ENCODE results near the gene SDHC.

SDHC gene, protein sequence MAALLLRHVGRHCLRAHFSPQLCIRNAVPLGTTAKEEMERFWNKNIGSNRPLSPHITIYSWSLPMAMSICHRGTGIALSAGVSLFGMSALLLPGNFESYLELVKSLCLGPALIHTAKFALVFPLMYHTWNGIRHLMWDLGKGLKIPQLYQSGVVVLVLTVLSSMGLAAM

DNA sequence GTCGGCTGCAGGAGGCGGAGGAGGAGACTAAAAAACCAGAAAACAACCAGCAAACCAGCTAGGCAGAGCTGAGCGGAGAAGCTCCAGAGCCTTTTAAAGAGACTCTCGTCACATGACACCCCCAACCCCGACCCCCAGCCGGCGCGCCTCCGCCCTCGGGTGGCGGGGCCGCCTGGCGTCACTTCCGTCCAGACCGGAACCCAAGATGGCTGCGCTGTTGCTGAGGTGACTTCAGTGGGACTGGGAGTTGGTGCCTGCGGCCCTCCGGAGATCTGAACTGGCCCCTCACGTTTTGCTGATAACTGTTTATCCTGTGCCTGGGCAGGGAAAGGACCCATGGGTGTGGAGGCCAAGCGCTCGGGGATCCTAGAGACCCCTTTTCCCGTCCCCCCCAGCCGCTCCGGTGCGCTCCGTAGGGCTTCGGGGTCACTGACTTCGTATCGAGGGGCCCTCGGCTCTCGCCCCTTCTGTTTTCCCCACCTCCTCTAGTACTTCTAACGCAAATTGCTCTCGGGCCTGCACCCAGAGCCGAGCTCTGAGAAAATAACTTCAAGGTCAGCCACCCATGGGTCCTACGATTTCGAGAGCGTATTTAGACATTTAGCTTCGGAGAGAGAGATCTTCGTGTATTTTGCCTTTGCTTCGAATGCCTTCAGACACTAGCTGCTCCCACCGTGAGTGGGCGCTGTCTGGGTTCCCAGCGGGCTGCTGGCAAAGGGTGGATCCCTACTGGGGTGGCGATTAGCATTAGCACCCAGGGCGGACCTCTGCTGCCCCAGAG lies at the start of gene SDHC:
TSS of gene SDHC (plus strand) at position 181 of the 781 bp plus-strand sequence. CDS start at position 206, 25 bp downstream.
- DNase-seq (ENCODE audit: low read depth), result peak; percentile 94
- peak within 1 kb of the TSS; percentile 95 for H3K4me3 ChIP-seq (ENCODE audit: low read depth, low read length)
- peak; percentile 79 for TF ChIP-seq POLR2A (IDR thresholded peaks at IDR 0.05; ENCODE audit: extremely low read depth, insufficient read length)
- TF ChIP-seq, protein P1, sequence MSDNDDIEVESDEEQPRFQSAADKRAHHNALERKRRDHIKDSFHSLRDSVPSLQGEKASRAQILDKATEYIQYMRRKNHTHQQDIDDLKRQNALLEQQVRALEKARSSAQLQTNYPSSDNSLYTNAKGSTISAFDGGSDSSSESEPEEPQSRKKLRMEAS (IDR thresholded peaks at IDR 0.05; ENCODE audit: low read depth, low read length), result no peak; the same call in 1 of the 2 replicates
- TF ChIP-seq MYC (IDR thresholded peaks at IDR 0.05; ENCODE audit: low read depth, low read length), result no peak
- peak; percentile 64 for TF ChIP-seq CTCF (IDR thresholded peaks at IDR 0.05; ENCODE audit: low read depth, low read length)

- DNase-seq (ENCODE audit: low read depth), result no peak
- H3K4me3 ChIP-seq (ENCODE audit: low read depth, low read length), result no peak overlapping the region
- TF ChIP-seq MYC (IDR thresholded peaks at IDR 0.05; ENCODE audit: low read depth, low read length) (no peak), POLR2A (IDR thresholded peaks at IDR 0.05; ENCODE audit: extremely low read depth, insufficient read length) (no peak), CTCF (IDR thresholded peaks at IDR 0.05; ENCODE audit: low read depth, low read length) (no peak)
- TF ChIP-seq, protein P1 (IDR thresholded peaks at IDR 0.05; ENCODE audit: low read depth, low read length), result no peak
Measured at GRCh38 chr1:161265305-161265704, 48.9 kb upstream of the SDHC start.

DNA sequence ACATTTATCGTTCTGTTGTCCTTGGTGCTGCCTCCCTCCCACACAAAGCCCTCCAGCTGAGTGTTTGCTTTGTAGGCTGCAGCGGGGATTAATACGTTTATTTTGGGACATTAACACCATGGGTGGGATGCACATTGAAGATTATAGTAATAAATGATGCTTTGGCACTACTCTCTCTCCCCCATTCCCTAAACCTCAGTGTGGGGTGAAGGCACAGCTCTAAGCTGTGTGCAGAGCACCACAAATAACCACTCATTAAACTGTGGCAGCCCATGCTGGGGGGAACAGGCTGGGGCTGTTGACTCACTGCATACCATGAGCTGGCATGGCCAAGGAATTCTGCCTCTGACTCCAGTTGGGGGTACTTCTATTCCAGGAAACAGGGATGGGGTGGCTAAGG lies 48.0 kb upstream of the SDHC start:
- DNase-seq (ENCODE audit: low read depth), result no peak

GRCh38 chr1:161266836-161267235 lies 47.3 kb upstream of the SDHC start:
- TF ChIP-seq MYC (IDR thresholded peaks at IDR 0.05; ENCODE audit: low read depth, low read length), result no peak
- TF ChIP-seq POLR2A (IDR thresholded peaks at IDR 0.05; ENCODE audit: extremely low read depth, insufficient read length), result no peak
- TF ChIP-seq, protein P1 (IDR thresholded peaks at IDR 0.05; ENCODE audit: low read depth, low read length), result no peak
- no peak for TF ChIP-seq CTCF (IDR thresholded peaks at IDR 0.05; ENCODE audit: low read depth, low read length)
- no peak for DNase-seq (ENCODE audit: low read depth)
- H3K4me3 ChIP-seq (ENCODE audit: low read depth, low read length), result no peak overlapping the region

More for the DNA sequence above, 48.0 kb upstream of the SDHC start:
- no peak overlapping the region for H3K4me3 ChIP-seq (ENCODE audit: low read depth, low read length)
- TF ChIP-seq MYC (IDR thresholded peaks at IDR 0.05; ENCODE audit: low read depth, low read length), result no peak
- TF ChIP-seq CTCF (IDR thresholded peaks at IDR 0.05; ENCODE audit: low read depth, low read length), result no peak
- TF ChIP-seq POLR2A (IDR thresholded peaks at IDR 0.05; ENCODE audit: extremely low read depth, insufficient read length), result no peak
- TF ChIP-seq, protein P1 (IDR thresholded peaks at IDR 0.05; ENCODE audit: low read depth, low read length), result no peak

DNA sequence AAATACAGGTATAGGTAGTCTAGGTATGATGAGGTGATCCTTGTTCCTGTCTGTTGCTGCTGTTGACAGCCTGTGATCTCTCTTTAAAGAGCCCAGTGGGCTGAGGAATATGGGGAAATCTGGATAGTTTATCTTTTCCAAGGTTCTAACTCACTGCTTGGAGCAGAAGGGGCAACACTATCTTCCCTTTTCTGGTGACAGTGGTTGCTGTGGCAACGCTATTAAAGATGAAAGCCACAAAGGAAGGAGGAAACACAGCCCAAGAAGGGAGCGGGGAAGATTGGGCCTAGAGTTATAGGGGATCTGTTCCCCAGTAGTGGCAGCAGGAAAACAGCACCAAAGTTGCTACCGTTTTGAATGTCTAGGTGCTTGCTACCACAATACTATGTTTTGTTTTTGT lies 46.9 kb upstream of the SDHC start:
- TF ChIP-seq MYC (IDR thresholded peaks at IDR 0.05; ENCODE audit: low read depth, low read length) (no peak), POLR2A (IDR thresholded peaks at IDR 0.05; ENCODE audit: extremely low read depth, insufficient read length) (no peak), CTCF (IDR thresholded peaks at IDR 0.05; ENCODE audit: low read depth, low read length) (no peak)
- TF ChIP-seq, protein P1 (IDR thresholded peaks at IDR 0.05; ENCODE audit: low read depth, low read length), result no peak
- peak; percentile 59 for DNase-seq (ENCODE audit: low read depth)
- H3K4me3 ChIP-seq (ENCODE audit: low read depth, low read length), result no peak overlapping the region

Data from NB4 (cell line).